HEK293 (cell line): ENCODE measurements around the gene TXNDC11.

Experiments
- CTCF ChIA-PET: fragments of 350-600 bp; formaldehyde crosslinking; extraction: SDS; loops from one replicate; lab custom pipeline; 2021; ENCODE audit warnings: antibody characterized with exemption; lab: Yijun Ruan, JAX
- POLR2A ChIA-PET: fragments of 300-600 bp; formaldehyde crosslinking; extraction: SDS; loops from one replicate; lab custom pipeline; 2020; ENCODE audit warnings: antibody characterized with exemption, inconsistent platforms; lab: Yijun Ruan, JAX
- H3K27ac ChIP-seq: fragments of 200-500 bp; sonication (Bioruptor generic); 2 replicates; pipeline ENCODE4 v1.5.1; 2014; ENCODE audit warnings: low read depth, low read length, control low read depth, inconsistent platforms; ENCODE audit errors: extremely low read depth
- H3K36me3 ChIP-seq, 2 experiments: fragments of 200-500 bp in 1 of 2; sonication (Bioruptor generic) in 1 of 2; 1 replicate in 1 of 2; 2 replicates in 1 of 2; pipeline ENCODE4 v1.5.1; 2014 to 2017; ENCODE audit warnings: inconsistent platforms in 2 of 2, low read length in 2 of 2; ENCODE audit not compliant: control insufficient read depth in 2 of 2, insufficient read depth in 1 of 2
- H3K4me1 ChIP-seq: fragments of 200-500 bp; sonication (Bioruptor generic); 2 replicates; pipeline ENCODE4 v1.5.1; 2014; ENCODE audit warnings: mild to moderate bottlenecking, low read length, inconsistent platforms; ENCODE audit not compliant: control insufficient read depth, insufficient read depth
- H3K4me3 ChIP-seq: 2 replicates; pipeline ENCODE4 v1.5.1; 2011; ENCODE audit warnings: low read depth, mild to moderate bottlenecking, control low read depth, low read length, moderate library complexity
- H3K9me3 ChIP-seq: fragments of 200-500 bp; sonication (Bioruptor generic); 2 replicates; pipeline ENCODE4 v1.5.1; 2014; ENCODE audit warnings: low read depth, low read length, inconsistent platforms; ENCODE audit not compliant: control insufficient read depth, insufficient read depth
- CTCF ChIP-seq: fragments of 450-650 bp; formaldehyde crosslinking; IDR thresholded peaks from 2 replicates; pipeline ENCODE4 v1.5.1; 2016; ENCODE audit warnings: missing biosample characterization, missing genetic modification characterization
- IKZF3 ChIP-seq: fragments of 450-650 bp; IDR thresholded peaks from 2 replicates; pipeline ENCODE4 v1.5.0; 2018; ENCODE audit warnings: missing biosample characterization, mild to moderate bottlenecking, missing genetic modification characterization, moderate library complexity
- KLF16 ChIP-seq: fragments of 450-650 bp; formaldehyde crosslinking; IDR thresholded peaks from 2 replicates; pipeline ENCODE4 v1.5.1; 2017; ENCODE audit warnings: missing biosample characterization, missing genetic modification characterization
- MEIS1 ChIP-seq: sonication (generic); formaldehyde crosslinking; IDR thresholded peaks from 2 replicates; pipeline ENCODE4 v1.8.1; 2022; ENCODE audit warnings: missing genetic modification reagents, mild to moderate bottlenecking, borderline replicate concordance
- PATZ1 ChIP-seq: fragments of 450-650 bp; formaldehyde crosslinking; IDR thresholded peaks from 2 replicates; pipeline ENCODE4 v1.5.1; 2016; ENCODE audit warnings: missing biosample characterization, missing genetic modification characterization
- PRDM4 ChIP-seq: fragments of 450-650 bp; formaldehyde crosslinking; IDR thresholded peaks from 2 replicates; pipeline ENCODE4 v1.5.1; 2017; ENCODE audit warnings: missing biosample characterization, missing genetic modification characterization
- ZNF121 ChIP-seq: fragments of 450-650 bp; formaldehyde crosslinking; IDR thresholded peaks from 2 replicates; pipeline ENCODE4 v1.5.1; 2016; ENCODE audit warnings: missing biosample characterization, missing genetic modification characterization
- ZNF132 ChIP-seq: fragments of 450-650 bp; formaldehyde crosslinking; IDR thresholded peaks from 2 replicates; pipeline ENCODE4 v1.5.1; 2017; ENCODE audit warnings: missing biosample characterization, missing genetic modification characterization, borderline replicate concordance
- ZNF169 ChIP-seq: fragments of 450-650 bp; formaldehyde crosslinking; IDR thresholded peaks from 2 replicates; pipeline ENCODE4 v1.5.1; 2016; ENCODE audit warnings: missing biosample characterization, missing genetic modification characterization
- ZNF292 ChIP-seq: fragments of 450-650 bp; formaldehyde crosslinking; IDR thresholded peaks from 2 replicates; pipeline ENCODE4 v1.5.1; 2016; ENCODE audit warnings: low read depth, missing biosample characterization, missing genetic modification characterization, borderline replicate concordance
- ZNF311 ChIP-seq: fragments of 450-650 bp; formaldehyde crosslinking; IDR thresholded peaks from 2 replicates; pipeline ENCODE4 v1.5.1; 2017; ENCODE audit warnings: missing biosample characterization, missing genetic modification characterization, borderline replicate concordance
- ZNF394 ChIP-seq: fragments of 450-650 bp; formaldehyde crosslinking; IDR thresholded peaks from 2 replicates; pipeline ENCODE4 v1.5.1; 2016; ENCODE audit warnings: missing biosample characterization, missing genetic modification characterization, mild to moderate bottlenecking, moderate library complexity, borderline replicate concordance
- ZNF398 ChIP-seq: fragments of 450-650 bp; formaldehyde crosslinking; IDR thresholded peaks from 2 replicates; pipeline ENCODE4 v1.5.1; 2017; ENCODE audit warnings: missing biosample characterization, missing genetic modification characterization
- ZNF426 ChIP-seq: fragments of 450-650 bp; formaldehyde crosslinking; IDR thresholded peaks from 2 replicates; pipeline ENCODE4 v1.5.1; 2017; ENCODE audit warnings: missing biosample characterization, missing genetic modification characterization, mild to moderate bottlenecking, inconsistent platforms, moderate library complexity
- ZNF433 ChIP-seq: fragments of 450-650 bp; formaldehyde crosslinking; IDR thresholded peaks from 2 replicates; pipeline ENCODE4 v1.5.1; 2016; ENCODE audit warnings: missing biosample characterization, missing genetic modification characterization, low read depth
- ZNF510 ChIP-seq: fragments of 450-650 bp; formaldehyde crosslinking; IDR thresholded peaks from 2 replicates; pipeline ENCODE4 v1.5.1; 2018; ENCODE audit warnings: mild to moderate bottlenecking, missing genetic modification characterization, missing biosample characterization; ENCODE audit not compliant: insufficient replicate concordance
- ZNF560 ChIP-seq: fragments of 450-650 bp; formaldehyde crosslinking; IDR thresholded peaks from 2 replicates; pipeline ENCODE4 v1.5.1; 2017; ENCODE audit warnings: missing biosample characterization, missing genetic modification characterization, borderline replicate concordance
- ZNF626 ChIP-seq: fragments of 450-650 bp; sonication (Bioruptor Pico); formaldehyde crosslinking; IDR thresholded peaks from 2 replicates; pipeline ENCODE4 v1.5.1; 2018; ENCODE audit warnings: missing biosample characterization, missing genetic modification characterization, inconsistent platforms
- ZNF629 ChIP-seq: fragments of 450-650 bp; formaldehyde crosslinking; IDR thresholded peaks from 2 replicates; pipeline ENCODE4 v1.5.1; 2017; ENCODE audit warnings: missing biosample characterization, missing genetic modification characterization
- ZNF639 ChIP-seq: fragments of 450-650 bp; formaldehyde crosslinking; IDR thresholded peaks from 2 replicates; pipeline ENCODE4 v1.5.1; 2016; ENCODE audit warnings: missing biosample characterization, missing genetic modification characterization
- ZNF654 ChIP-seq: fragments of 450-650 bp; formaldehyde crosslinking; IDR thresholded peaks from 2 replicates; pipeline ENCODE4 v1.5.1; 2016; ENCODE audit warnings: low read depth, missing biosample characterization, missing genetic modification characterization
- ZNF704 ChIP-seq: fragments of 450-650 bp; formaldehyde crosslinking; IDR thresholded peaks from 2 replicates; pipeline ENCODE4 v1.5.1; 2016; ENCODE audit warnings: missing biosample characterization, missing genetic modification characterization
- ZNF843 ChIP-seq: fragments of 450-650 bp; formaldehyde crosslinking; IDR thresholded peaks from 2 replicates; pipeline ENCODE4 v1.5.1; 2016; ENCODE audit warnings: missing biosample characterization, missing genetic modification characterization
- ZXDB ChIP-seq: fragments of 450-650 bp; formaldehyde crosslinking; IDR thresholded peaks from 2 replicates; pipeline ENCODE4 v1.5.1; 2016; ENCODE audit warnings: missing biosample characterization, missing genetic modification characterization

TXNDC11 gene

GRCh38 chr16:11692651-11693050 lies 50.0 kb downstream of the TXNDC11 start (continued):
- TF ChIP-seq PRDM4 (tag by site-specific recombination) (no peak), ZNF121 (tag by site-specific recombination) (no peak), ZNF510 (tag by site-specific recombination) (no peak), MEIS1 (CRISPR knock-in tag) (no peak), ZNF394 (tag by site-specific recombination) (no peak), KLF16 (tag by site-specific recombination) (no peak), ZNF169 (no peak)

GRCh38 chr16:11692171-11692570 lies 50.5 kb downstream of the TXNDC11 start:
- CTCF ChIA-PET: no interaction called here
- POLR2A ChIA-PET: no interaction called here
- TF ChIP-seq ZNF426 (tag by site-specific recombination): no peak
- TF ChIP-seq ZNF132 (tag by site-specific recombination): no peak
- no peak for TF ChIP-seq ZNF626 (tag by site-specific recombination)
- no peak for TF ChIP-seq ZXDB
- TF ChIP-seq ZNF654 (tag by site-specific recombination): no peak
- TF ChIP-seq CTCF (tag by site-specific recombination): no peak
- TF ChIP-seq IKZF3: no peak
- TF ChIP-seq ZNF292: no peak
- no peak for TF ChIP-seq ZNF311 (tag by site-specific recombination)
- no peak for TF ChIP-seq ZNF433 (tag by site-specific recombination)
- TF ChIP-seq ZNF639: no peak
- peaks cover 10% of the 10 kb centered on the region for H3K4me1 ChIP-seq
- peaks cover 16 to 70% of the 10 kb centered on the region in 2 experiments for H3K36me3 ChIP-seq
- H3K27ac ChIP-seq: no peak overlapping the region
- no peaks in the 10 kb centered on the region for H3K9me3 ChIP-seq
- H3K4me3 ChIP-seq: no peak overlapping the region

GRCh38 chr16:11691771-11692170 lies 50.9 kb downstream of the TXNDC11 start:
- Histone ChIP-seq H3K9me3 (no peaks in the 10 kb centered on the region), H3K4me3 (no peak overlapping the region), H3K27ac (no peak overlapping the region), H3K4me1 (peaks cover 10% of the 10 kb centered on the region), H3K36me3 (peaks cover 16 to 70% of the 10 kb centered on the region in 2 experiments)
- ChIA-PET POLR2A (no interaction called here), CTCF (interaction anchor here (0.7 to 0.8 kb wide), 2 partner anchors 49 to 106 kb away, joined by 3 to 4 read pairs; no protein-coding TSS in a partner anchor)
- TF ChIP-seq ZNF629 (tag by site-specific recombination) (no peak), ZNF704 (tag by site-specific recombination) (no peak), ZNF843 (tag by site-specific recombination) (no peak), ZNF398 (no peak), PATZ1 (no peak), ZNF560 (no peak)
